Activated CD4-positive, alpha-beta T cell treated with anti-CD3 and anti-CD28 coated beads, Interleukin-2, Interleukin-6, amounts not matched to agents 100 ng/mL and 50 ng/mL, durations not matched to agents 16 hours and 8 hours (primary cell): ENCODE measurements around the gene C2CD3.

ENCODE experiments used
- DNase-seq: peaks from one replicate; pipeline ENCODE4 v3.0.0-alpha.2; 2020

Gene C2CD3

GRCh38 chr11:74057249-74058151 lies 113.3 kb downstream of the C2CD3 start:
- DNase-seq = no peak

- DNase-seq = no peak
These were observed 114.9 kb downstream of the C2CD3 start for GRCh38 chr11:74055938-74056337.

GRCh38 chr11:74050465-74050864 lies 120.3 kb downstream of the C2CD3 start:
- DNase-seq = no peak

GRCh38 chr11:74048993-74049392 lies 121.8 kb downstream of the C2CD3 start:
- DNase-seq = no peak

- no peak for DNase-seq
These were observed 126.3 kb downstream of the C2CD3 start for GRCh38 chr11:74044538-74044937.

- DNase-seq = no peak
These were observed 127.4 kb downstream of the C2CD3 start for GRCh38 chr11:74043450-74043849.

GRCh38 chr11:74037309-74037708 lies 133.5 kb downstream of the C2CD3 start:
- no peak for DNase-seq

GRCh38 chr11:74035264-74035663 lies 135.5 kb downstream of the C2CD3 start:
- DNase-seq = no peak

GRCh38 chr11:74033046-74033445 lies 137.8 kb downstream of the C2CD3 start:
- no peak for DNase-seq

GRCh38 chr11:74030723-74031676 lies 139.8 kb downstream of the C2CD3 start:
- peak; percentile 45 for DNase-seq

- peak; percentile 58 for DNase-seq
These were observed 145.2 kb downstream of the C2CD3 start for GRCh38 chr11:74025467-74026166.

- peak; percentile 83 for DNase-seq
These were observed 146.4 kb downstream of the C2CD3 start for GRCh38 chr11:74024261-74025029.

- DNase-seq = no peak
These were observed 147.5 kb downstream of the C2CD3 start for GRCh38 chr11:74023276-74023675.

- DNase-seq = no peak
These were observed 148.3 kb downstream of the C2CD3 start for GRCh38 chr11:74022546-74022945.

GRCh38 chr11:74021998-74022397 lies 148.8 kb downstream of the C2CD3 start:
- no peak for DNase-seq

- DNase-seq = peak; percentile 55
These were observed 150.3 kb downstream of the C2CD3 start for GRCh38 chr11:74020539-74020938.

- DNase-seq = peak; percentile 86
These were observed 150.9 kb downstream of the C2CD3 start for GRCh38 chr11:74019860-74020259.

GRCh38 chr11:74019104-74019738 lies 151.6 kb downstream of the C2CD3 start:
- no peak for DNase-seq

GRCh38 chr11:74018331-74019005 lies 152.3 kb downstream of the C2CD3 start:
- DNase-seq = no peak

- no peak for DNase-seq
These were observed 153.2 kb downstream of the C2CD3 start for GRCh38 chr11:74017631-74018030.
